Cardiac muscle cell (in vitro differentiated cells and primary cell): ENCODE results near the gene ZCCHC3. TPM values are rescaled to one million over a fixed set of nuclear protein-coding genes. Genes with fewer than 3 reads are reported as not detected.

Source experiments
- DNase-seq, 2 donors: peaks; one replicate each; pipeline versions ENCODE4 v3.0.0 to v3.0.0-alpha.2; 2010 to 2017; ENCODE audit warnings: low read depth in 1 of 2, low spot score in 1 of 2
- H3K27ac ChIP-seq: fragments of 200-600 bp; sonication (generic); 2 replicates; pipeline ENCODE4 v1.5.1; 2016
- H3K27me3 ChIP-seq: fragments of 200-600 bp; sonication (generic); 2 replicates; pipeline ENCODE4 v1.6.0; 2016; ENCODE audit warnings: control low read depth
- H3K36me3 ChIP-seq: fragments of 200-600 bp; sonication (generic); 2 replicates; pipeline ENCODE4 v1.5.1; 2016; ENCODE audit warnings: control low read depth
- H3K4me1 ChIP-seq: fragments of 200-600 bp; sonication (generic); 2 replicates; pipeline ENCODE4 v1.8.1; 2017; ENCODE audit warnings: low read depth, mild to moderate bottlenecking, mixed run types
- H3K4me3 ChIP-seq: fragments of 200-600 bp; sonication (generic); 2 replicates; pipeline ENCODE4 v1.5.1; 2016; ENCODE audit warnings: mild to moderate bottlenecking
- H3K9me3 ChIP-seq: fragments of 200-600 bp; sonication (generic); 2 replicates; pipeline ENCODE4 v1.5.1; 2017; ENCODE audit warnings: low read depth, mild to moderate bottlenecking, control low read depth
- polyA plus RNA-seq: library from polyadenylated mRNA; unstranded; fragments of >200 nt; fragmentation: Nextera tagmentation; extraction: Ambion mirVana; gene quantifications from 2 replicates; pipeline ENCODE4 v1.2.1, GENCODE V29; 2016
- total RNA-seq: library from RNA; depleted of rRNA; stranded (reverse); fragments of >200 nt; gene quantifications from 2 replicates; pipeline ENCODE4 v1.2.3, GENCODE V29; 2016
- TF ChIP-seq, protein P1 (sequence below): IDR thresholded peaks from 2 replicates; pipeline ENCODE4 v1.5.1; 2012; ENCODE audit warnings: low read depth, mild to moderate bottlenecking, low read length

The ZCCHC3 gene
- total and polyA plus RNA-seq, 2 experiments from 2014 or later = 43.7 to 63.8 TPM

DNA sequence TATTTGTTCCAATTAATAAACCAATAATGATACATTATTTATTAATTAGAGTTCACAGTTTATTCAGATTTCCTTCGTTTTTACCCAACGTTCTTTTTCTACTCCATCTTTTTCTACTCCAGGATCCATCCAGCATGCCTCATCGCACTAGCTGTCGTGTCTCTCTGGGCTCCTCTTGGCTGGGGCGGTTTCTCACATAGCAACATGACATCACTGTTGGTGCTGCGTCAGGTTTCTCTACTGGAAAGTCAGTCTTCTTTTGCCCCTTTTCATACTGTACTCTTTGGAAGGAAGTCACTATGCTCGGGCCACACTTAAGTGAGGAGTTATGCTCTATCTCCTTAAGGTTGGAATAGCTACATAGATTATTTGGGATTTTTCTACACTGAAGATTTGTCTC is 14.2 kb downstream of the ZCCHC3 start:
- no peaks in the 10 kb centered on the region for H3K27me3 ChIP-seq
- no peak overlapping the region for H3K27ac ChIP-seq
- peaks cover 14% of the 10 kb centered on the region for H3K4me1 ChIP-seq
- no peak overlapping the region for H3K4me3 ChIP-seq
- DNase-seq = no peak
- H3K36me3 ChIP-seq = no peaks in the 10 kb centered on the region
- TF ChIP-seq, protein P1, sequence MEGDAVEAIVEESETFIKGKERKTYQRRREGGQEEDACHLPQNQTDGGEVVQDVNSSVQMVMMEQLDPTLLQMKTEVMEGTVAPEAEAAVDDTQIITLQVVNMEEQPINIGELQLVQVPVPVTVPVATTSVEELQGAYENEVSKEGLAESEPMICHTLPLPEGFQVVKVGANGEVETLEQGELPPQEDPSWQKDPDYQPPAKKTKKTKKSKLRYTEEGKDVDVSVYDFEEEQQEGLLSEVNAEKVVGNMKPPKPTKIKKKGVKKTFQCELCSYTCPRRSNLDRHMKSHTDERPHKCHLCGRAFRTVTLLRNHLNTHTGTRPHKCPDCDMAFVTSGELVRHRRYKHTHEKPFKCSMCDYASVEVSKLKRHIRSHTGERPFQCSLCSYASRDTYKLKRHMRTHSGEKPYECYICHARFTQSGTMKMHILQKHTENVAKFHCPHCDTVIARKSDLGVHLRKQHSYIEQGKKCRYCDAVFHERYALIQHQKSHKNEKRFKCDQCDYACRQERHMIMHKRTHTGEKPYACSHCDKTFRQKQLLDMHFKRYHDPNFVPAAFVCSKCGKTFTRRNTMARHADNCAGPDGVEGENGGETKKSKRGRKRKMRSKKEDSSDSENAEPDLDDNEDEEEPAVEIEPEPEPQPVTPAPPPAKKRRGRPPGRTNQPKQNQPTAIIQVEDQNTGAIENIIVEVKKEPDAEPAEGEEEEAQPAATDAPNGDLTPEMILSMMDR = no peak
- no peaks in the 10 kb centered on the region for H3K9me3 ChIP-seq

- Histone ChIP-seq H3K4me1 (peaks cover 14% of the 10 kb centered on the region), H3K36me3 (no peaks in the 10 kb centered on the region), H3K9me3 (no peaks in the 10 kb centered on the region), H3K27me3 (no peaks in the 10 kb centered on the region), H3K4me3 (no peak overlapping the region), H3K27ac (no peak overlapping the region)
- TF ChIP-seq, protein P1 = no peak
- DNase-seq = no peak
Measured at GRCh38 chr20:312067-312466, 14.7 kb downstream of the ZCCHC3 start.

DNA sequence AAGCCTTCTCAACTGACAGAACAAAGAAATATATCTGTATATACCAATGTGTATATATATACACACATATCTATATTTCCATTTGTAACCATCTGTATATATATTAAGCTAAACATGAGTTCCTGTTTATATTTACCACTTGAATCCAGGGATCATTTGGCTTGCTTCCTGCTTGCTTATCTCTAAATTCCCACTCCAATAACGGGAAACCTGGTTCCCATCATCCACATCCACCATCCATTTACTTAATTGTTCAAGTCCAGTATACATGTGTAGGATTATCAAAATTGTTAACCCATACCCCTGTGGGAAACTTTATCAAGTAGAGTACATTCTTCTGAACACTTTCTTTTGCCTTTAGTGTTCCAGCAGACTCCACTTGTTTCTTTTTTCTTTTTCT is 15.5 kb downstream of the ZCCHC3 start:
- H3K36me3 ChIP-seq = no peaks in the 10 kb centered on the region
- H3K9me3 ChIP-seq = no peaks in the 10 kb centered on the region
- TF ChIP-seq, protein P1 = no peak
- DNase-seq = no peak
- H3K4me3 ChIP-seq = no peak overlapping the region
- H3K27me3 ChIP-seq = no peaks in the 10 kb centered on the region
- H3K27ac ChIP-seq = no peak overlapping the region
- peaks cover 14% of the 10 kb centered on the region for H3K4me1 ChIP-seq

DNA sequence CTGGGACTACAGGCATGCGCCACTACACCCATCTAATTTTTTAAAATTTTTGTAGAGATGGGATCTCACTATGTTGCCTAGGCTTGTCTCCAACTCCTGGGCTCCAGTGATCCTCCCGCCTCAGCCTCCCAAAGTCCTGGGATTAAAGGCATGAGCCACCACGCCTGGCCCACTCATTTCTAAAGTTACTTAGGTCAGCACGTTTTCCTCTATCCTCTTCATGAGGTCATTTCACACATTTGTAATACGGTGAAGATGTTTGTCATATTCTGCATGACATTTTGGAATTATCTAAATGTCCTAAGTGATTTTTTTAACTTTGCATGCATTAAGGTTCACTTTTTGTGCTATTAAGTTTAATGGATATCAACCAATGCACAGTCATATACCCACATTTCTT is 16.0 kb downstream of the ZCCHC3 start:
- TF ChIP-seq, protein P1 = no peak
- Histone ChIP-seq H3K4me1 (peaks cover 14% of the 10 kb centered on the region), H3K36me3 (no peaks in the 10 kb centered on the region), H3K4me3 (no peak overlapping the region), H3K9me3 (no peaks in the 10 kb centered on the region), H3K27me3 (no peaks in the 10 kb centered on the region), H3K27ac (no peak overlapping the region)
- DNase-seq = no peak

DNA sequence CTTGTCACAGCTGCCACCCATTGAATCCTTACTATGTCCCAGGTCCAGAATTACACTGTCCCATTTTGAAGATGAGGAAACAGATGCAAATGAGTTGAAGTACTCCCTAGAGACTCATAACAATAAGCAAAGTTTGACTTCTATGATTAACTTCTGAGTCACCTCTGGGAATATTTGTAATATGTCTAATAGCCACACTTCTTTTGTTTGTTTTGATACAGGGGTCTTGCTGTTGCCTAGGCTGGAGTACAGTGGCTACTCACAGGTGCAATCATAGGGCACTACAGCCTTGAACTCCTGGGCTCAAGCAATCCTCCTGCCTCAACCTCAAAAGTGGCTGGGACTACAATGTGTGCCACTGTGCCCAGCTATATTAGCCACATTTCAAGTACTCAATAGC is 16.6 kb downstream of the ZCCHC3 start:
- Histone ChIP-seq H3K4me3 (no peak overlapping the region), H3K4me1 (peaks cover 11% of the 10 kb centered on the region), H3K27ac (no peak overlapping the region), H3K36me3 (no peaks in the 10 kb centered on the region), H3K9me3 (no peaks in the 10 kb centered on the region), H3K27me3 (no peaks in the 10 kb centered on the region)
- TF ChIP-seq, protein P1 = no peak
- no peak for DNase-seq
